Spleen (tissue), 11 donors: ENCODE data around the gene KLHL21. TPM values are rescaled to one million over a fixed set of nuclear protein-coding genes. Genes with fewer than 3 reads are reported as not detected.
A peak's percentile ranks its signal among the peaks of the same experiment; 100 is the strongest.

ENCODE experiments used
- DNase-seq: peaks from one replicate; pipeline ENCODE4 v3.0.0-alpha.2; 2020
- H3K27ac ChIP-seq, 8 donors: fragments of 200-600 bp; sonication (generic) in 7 of 8; 1 replicate in 4 of 8; 2 replicates in 4 of 8; pipeline versions ENCODE4 v1.5.0 to v1.8.0; 2016 to 2021; ENCODE audit warnings: inconsistent platforms in 4 of 8, mild to moderate bottlenecking in 4 of 8, moderate library complexity in 1 of 8
- H3K27me3 ChIP-seq, 7 donors: fragments of 200-600 bp; sonication (generic) in 6 of 7; replicated peaks in 1 of 7; 1 replicate in 4 of 7; 2 replicates in 3 of 7; pipeline versions ENCODE4 v1.5.0 to v1.8.0; 2016 to 2021; ENCODE audit warnings: inconsistent platforms in 3 of 7, mild to moderate bottlenecking in 1 of 7
- H3K36me3 ChIP-seq, 6 donors: fragments of 200-600 bp; sonication (generic) in 5 of 6; 1 replicate in 4 of 6; 2 replicates in 2 of 6; pipeline versions ENCODE4 v1.5.0 to v1.8.0; 2016 to 2021; ENCODE audit warnings: inconsistent platforms in 2 of 6
- H3K4me1 ChIP-seq, 6 donors: fragments of 200-600 bp; sonication (generic) in 5 of 6; 1 replicate in 3 of 6; 2 replicates in 3 of 6; pipeline versions ENCODE4 v1.5.0 to v1.8.0; 2016 to 2021; ENCODE audit warnings: inconsistent platforms in 3 of 6
- H3K4me3 ChIP-seq, 8 donors: fragments of 200-600 bp; sonication (generic) in 7 of 8; 1 replicate in 4 of 8; 2 replicates in 4 of 8; pipeline versions ENCODE4 v1.5.0 to v1.8.0; 2016 to 2021; ENCODE audit warnings: inconsistent platforms in 4 of 8, mild to moderate bottlenecking in 4 of 8, moderate library complexity in 2 of 8
- H3K9me3 ChIP-seq, 8 donors: fragments of 200-600 bp; sonication (generic) in 7 of 8; 1 replicate in 4 of 8; 2 replicates in 4 of 8; pipeline versions ENCODE4 v1.5.0 to v1.8.0; 2016 to 2021; ENCODE audit warnings: inconsistent platforms in 4 of 8
- POLR2A ChIP-seq, 3 donors: fragments of 450-650 bp; IDR thresholded peaks; one replicate each; pipeline ENCODE4 v1.5.1; 2017; ENCODE audit warnings: antibody characterized with exemption in 3 of 3, mild to moderate bottlenecking in 1 of 3
- POLR2AphosphoS5 ChIP-seq, 3 donors: sonication (generic); formaldehyde crosslinking; IDR thresholded peaks; one replicate each; pipeline ENCODE4 v1.5.1; 2017; ENCODE audit warnings: antibody characterized with exemption in 3 of 3
- WGBS, 5 donors: extraction: QIAGEN DNeasy Blood & Tissue Kit in 3 of 5; methylation state at CpG; one replicate each; pipeline versions ENCODE4 v1.1.5 to v1.1.7; 2013 to 2018; 5-methylcytosine and 5-hydroxymethylcytosine counted together
- intact Hi-C: fragments of 100-400 bp; cut with DNase I; formaldehyde crosslinking; loops from one replicate; pipeline ENCODE4 v1.15.0; 2023; ENCODE audit warnings: low total_unique reads
- polyA plus RNA-seq, 3 donors: library from polyadenylated mRNA; stranded (reverse); fragments of 200-250 nt; gene quantifications; one replicate each; pipeline ENCODE4 v1.2.1, GENCODE V29; 2013
- total RNA-seq, 7 donors: library from RNA; depleted of rRNA in 3 of 7; stranded (reverse); fragments of >200 nt in 3 of 7; fragmentation: NEBNext Ultra II Directional in 4 of 7; extraction: Animal tissue kit (Norgen Biotek cat#: 25700) in 4 of 7; gene quantifications; one replicate each; pipeline versions ENCODE4 v1.1.0 to v1.2.1, GENCODE V29; 2016 to 2021
- TF ChIP-seq, protein P1 (sequence below), 11 experiments: fragments of 200-600 bp in 7 of 11; fragments of 450-650 bp in 4 of 11; sonication (generic) in 4 of 11; IDR thresholded peaks in 8 of 11; conservative IDR thresholded peaks in 3 of 11; 1 replicate in 7 of 11; 2 replicates in 4 of 11; pipeline versions ENCODE4 v1.4.0 to v1.8.0; 2016 to 2021; ENCODE audit warnings: antibody characterized with exemption in 11 of 11, inconsistent platforms in 4 of 11, mild to moderate bottlenecking in 1 of 11
- donor health status: healthy with polysubstance abuse.
- donor health status: DM: no; HTN: no; CAD: no; lungs with moderate emphysema.
- donor health status: DM: no; HTN: no; CAD: no.
- donor health status: Bipolar disorder and iron deficiency.
- donor health status: healthy.
- donor health status: DM: no; HTN: no; CAD: no.
- donor health status: DM: yes; HTN: yes; CAD: no.

Gene KLHL21
- total and polyA plus RNA-seq, 10 donors: 5.0 to 41.5 (median 22.4) TPM

DNA sequence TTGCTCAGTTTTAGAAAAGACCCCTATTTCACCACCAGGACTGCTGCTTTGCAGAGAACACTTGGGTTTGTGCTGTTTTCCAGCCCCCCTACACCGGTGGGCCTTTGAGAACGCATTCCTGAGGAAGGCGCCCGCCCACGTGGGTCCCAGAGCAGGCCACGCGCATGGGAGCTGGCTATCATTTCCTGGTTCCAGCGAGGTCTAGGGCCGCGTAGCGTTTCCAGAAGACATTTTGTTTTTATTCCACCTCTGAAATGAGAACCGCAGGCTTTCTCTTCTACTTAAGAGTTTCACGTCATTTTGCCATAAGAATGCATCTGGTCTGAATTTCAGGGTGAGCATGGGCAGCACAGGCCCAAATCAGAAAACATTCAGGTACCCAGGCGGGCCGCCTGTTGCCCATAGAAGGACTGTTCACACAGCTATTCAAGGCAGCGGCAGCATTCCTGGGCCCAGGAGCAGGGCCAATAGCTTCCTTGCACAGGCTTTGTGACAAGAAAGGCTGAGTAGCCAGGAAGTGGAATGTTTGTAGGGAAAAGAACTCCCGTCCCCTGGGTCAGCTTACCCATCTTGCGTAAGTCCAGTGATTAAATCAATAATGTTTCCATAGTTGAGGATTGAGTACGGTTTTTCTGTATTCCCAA, 1.4 kb upstream of the KLHL21 start:
- WGBS, 5 donors: 48 to 60% (median 56%) methylated on average over 18 to 19 of the region's 19 CpGs
- H3K36me3 ChIP-seq: peaks cover 0 to 5% (median under 1%) of the 10 kb centered on the region in 6 donors
- TF ChIP-seq POLR2AphosphoS5 (IDR thresholded peaks at IDR 0.05) (no peak), POLR2A (IDR thresholded peaks at IDR 0.05) (no peak)
- TF ChIP-seq, protein P1, sequence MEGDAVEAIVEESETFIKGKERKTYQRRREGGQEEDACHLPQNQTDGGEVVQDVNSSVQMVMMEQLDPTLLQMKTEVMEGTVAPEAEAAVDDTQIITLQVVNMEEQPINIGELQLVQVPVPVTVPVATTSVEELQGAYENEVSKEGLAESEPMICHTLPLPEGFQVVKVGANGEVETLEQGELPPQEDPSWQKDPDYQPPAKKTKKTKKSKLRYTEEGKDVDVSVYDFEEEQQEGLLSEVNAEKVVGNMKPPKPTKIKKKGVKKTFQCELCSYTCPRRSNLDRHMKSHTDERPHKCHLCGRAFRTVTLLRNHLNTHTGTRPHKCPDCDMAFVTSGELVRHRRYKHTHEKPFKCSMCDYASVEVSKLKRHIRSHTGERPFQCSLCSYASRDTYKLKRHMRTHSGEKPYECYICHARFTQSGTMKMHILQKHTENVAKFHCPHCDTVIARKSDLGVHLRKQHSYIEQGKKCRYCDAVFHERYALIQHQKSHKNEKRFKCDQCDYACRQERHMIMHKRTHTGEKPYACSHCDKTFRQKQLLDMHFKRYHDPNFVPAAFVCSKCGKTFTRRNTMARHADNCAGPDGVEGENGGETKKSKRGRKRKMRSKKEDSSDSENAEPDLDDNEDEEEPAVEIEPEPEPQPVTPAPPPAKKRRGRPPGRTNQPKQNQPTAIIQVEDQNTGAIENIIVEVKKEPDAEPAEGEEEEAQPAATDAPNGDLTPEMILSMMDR (IDR thresholded peaks at IDR 0.05 in 8 of 11, conservative IDR thresholded peaks at IDR 0.05 in 3 of 11): no peak
- DNase-seq: peak; percentile 87
- no peaks in the 10 kb centered on the region for H3K9me3 ChIP-seq
- no peaks in the 10 kb centered on the region for H3K27me3 ChIP-seq
- H3K27ac ChIP-seq: peak overlapping the region; percentile 97 to 99 (median 99)
- peaks cover 20 to 50% (median 38%) of the 10 kb centered on the region in 6 donors for H3K4me1 ChIP-seq
- intact Hi-C loops: no loop called here
- peak overlapping the region in 7 of 8 donors; percentile 95 to 100 (median 99) for H3K4me3 ChIP-seq

GRCh38 chr1:6603238-6603914, 707 bp upstream of the KLHL21 start:
- H3K4me1 ChIP-seq: peaks cover 23 to 56% (median 44%) of the 10 kb centered on the region in 6 donors
- peaks cover 0 to 11% (median 6%) of the 10 kb centered on the region in 6 donors for H3K36me3 ChIP-seq
- H3K27me3 ChIP-seq: no peaks in the 10 kb centered on the region
- H3K9me3 ChIP-seq: no peaks in the 10 kb centered on the region
- H3K27ac ChIP-seq: peak overlapping the region; percentile 97 to 99 (median 99)
- H3K4me3 ChIP-seq: peak overlapping the region; percentile 90 to 100 (median 99)
- DNase-seq: peak; percentile 90
- intact Hi-C loops: no loop called here
- 0 to 2% (median 1%) methylated on average over 32 to 36 of the region's 36 CpGs for WGBS, 5 donors
- TF ChIP-seq, protein P1 (IDR thresholded peaks at IDR 0.05 in 8 of 11, conservative IDR thresholded peaks at IDR 0.05 in 3 of 11): peak in 1 of 11 experiments; percentile 13
- peak in 2 of 3 donors; percentile 6 to 20 for TF ChIP-seq POLR2A (IDR thresholded peaks at IDR 0.05)
- peak in 1 of 3 donors; percentile 16 for TF ChIP-seq POLR2AphosphoS5 (IDR thresholded peaks at IDR 0.05)

DNA sequence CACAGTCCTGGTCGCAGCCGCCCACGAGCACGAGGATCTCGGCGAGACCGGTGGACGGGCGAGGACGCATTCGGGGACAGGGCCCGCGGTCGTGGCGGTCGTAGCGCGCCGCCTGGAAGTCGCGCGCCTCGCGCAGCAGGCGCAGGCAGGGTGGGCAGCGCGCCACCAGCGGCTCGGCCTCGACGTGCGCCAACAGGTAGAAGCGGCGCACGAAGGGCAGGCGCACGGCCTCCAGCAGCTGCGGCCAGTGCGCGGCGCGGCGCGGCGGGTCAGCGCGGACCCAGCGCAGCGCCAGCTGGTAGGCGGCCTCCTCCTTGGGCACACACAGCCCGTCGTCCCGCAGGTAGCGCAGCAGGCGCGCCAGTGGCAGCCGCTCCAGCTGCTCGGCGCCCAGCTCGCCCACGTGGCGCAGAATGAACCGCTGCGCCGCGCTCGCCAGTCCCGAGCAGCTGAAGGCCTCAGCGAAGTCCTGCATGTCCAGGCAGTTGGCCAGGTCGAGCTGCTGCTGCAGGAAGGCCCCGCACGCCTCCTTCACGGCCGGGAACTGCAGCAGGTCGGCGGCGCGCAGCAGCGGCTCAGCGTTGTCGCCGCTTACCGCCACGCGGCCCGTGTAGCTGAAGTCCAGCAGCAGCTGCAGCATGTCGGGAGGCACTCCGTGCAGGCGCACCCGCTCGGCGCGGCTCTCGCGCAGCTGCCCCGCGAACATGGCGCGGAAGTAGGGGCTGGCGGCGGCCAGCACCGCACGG, 573 bp downstream of the KLHL21 start:
- WGBS, 5 donors: 0 to 1% (median 0%) methylated on average over 19 to 103 of the region's 103 CpGs
- no peaks in the 10 kb centered on the region for H3K9me3 ChIP-seq
- peaks cover 4 to 24% (median 19%) of the 10 kb centered on the region in 6 donors for H3K36me3 ChIP-seq
- H3K27me3 ChIP-seq: no peaks in the 10 kb centered on the region
- H3K4me3 ChIP-seq: peak overlapping the region; percentile 90 to 100 (median 99)
- TF ChIP-seq POLR2AphosphoS5 (IDR thresholded peaks at IDR 0.05) (no peak), POLR2A (IDR thresholded peaks at IDR 0.05) (no peak)
- TF ChIP-seq, protein P1 (IDR thresholded peaks at IDR 0.05 in 8 of 11, conservative IDR thresholded peaks at IDR 0.05 in 3 of 11): no peak
- intact Hi-C loops: no loop called here
- peak; percentile 91 for DNase-seq
- H3K4me1 ChIP-seq: peaks cover 23 to 69% (median 57%) of the 10 kb centered on the region in 6 donors
- H3K27ac ChIP-seq: peak overlapping the region; percentile 97 to 99 (median 99)
